8988T (cell line): ENCODE measurements around the gene CREG2.
"Not testable (repeated sequence)": the region's sequence is repeated elsewhere in the genome, so short reads cannot be mapped to it uniquely, and the experiment has no call there.

ENCODE experiments used
- DNase-seq: peaks from one replicate; pipeline ENCODE4 v3.0.0; 2011

CREG2 gene

GRCh38 chr2:101341901-101342624 is 45.2 kb downstream of the CREG2 start:
- peak; percentile 53 for DNase-seq

GRCh38 chr2:101341421-101341820 is 45.9 kb downstream of the CREG2 start:
- no peak for DNase-seq

- no peak for DNase-seq
Observed at GRCh38 chr2:101340141-101340551, 47.2 kb downstream of the CREG2 start.

DNA sequence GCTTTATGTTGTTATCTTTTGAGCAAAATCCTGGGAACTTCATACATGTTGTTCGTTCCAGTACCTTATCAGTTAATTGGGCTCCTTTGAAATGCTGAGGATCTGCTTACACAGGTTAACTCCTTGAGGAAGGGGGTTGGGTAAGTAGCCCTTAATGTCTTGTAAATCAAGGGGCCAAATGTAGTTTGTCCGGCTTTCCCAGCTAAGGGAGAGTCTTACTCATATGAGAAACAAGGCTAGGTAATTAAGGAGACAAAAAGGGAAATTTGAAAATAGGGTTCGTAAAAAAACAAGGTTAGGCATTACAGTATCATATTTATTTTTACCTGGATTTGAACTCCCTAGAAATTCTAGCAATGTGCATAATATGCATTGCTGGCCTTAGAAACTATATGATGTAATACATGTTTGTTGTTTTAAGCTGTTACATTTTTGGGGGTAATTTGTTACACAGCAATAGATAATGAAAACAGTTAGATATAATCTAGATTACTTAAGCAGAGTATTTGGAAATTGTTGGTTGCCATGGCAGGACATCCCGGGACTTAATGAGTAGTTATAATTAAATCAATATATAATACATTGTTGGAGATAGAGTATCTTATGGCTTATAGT is 47.9 kb downstream of the CREG2 start:
- DNase-seq: no peak

- DNase-seq: no peak
Observed at GRCh38 chr2:101337877-101338276, 49.4 kb downstream of the CREG2 start.

GRCh38 chr2:101332885-101333766 is 54.2 kb downstream of the CREG2 start:
- no peak for DNase-seq

DNA sequence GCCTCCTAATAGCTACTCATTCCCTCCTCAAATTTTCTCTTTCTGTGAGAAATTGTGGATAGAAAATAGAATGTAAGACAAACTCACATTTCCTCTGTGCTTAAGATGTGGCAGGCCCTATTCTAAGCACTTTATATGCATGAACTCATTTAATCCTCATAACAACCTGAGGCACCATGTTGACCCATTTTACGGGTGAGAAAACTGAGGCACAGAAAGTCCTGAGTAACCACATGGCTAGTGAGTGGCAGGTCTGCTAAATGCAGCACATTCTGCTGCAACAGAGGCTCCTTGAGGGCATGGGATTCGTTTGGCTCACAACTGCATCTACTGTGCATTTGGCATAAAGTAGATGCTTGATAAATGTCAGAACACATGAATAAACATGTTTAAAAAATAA is 56.1 kb downstream of the CREG2 start:
- no peak for DNase-seq

GRCh38 chr2:101330253-101330933 is 56.9 kb downstream of the CREG2 start:
- no peak for DNase-seq

DNA sequence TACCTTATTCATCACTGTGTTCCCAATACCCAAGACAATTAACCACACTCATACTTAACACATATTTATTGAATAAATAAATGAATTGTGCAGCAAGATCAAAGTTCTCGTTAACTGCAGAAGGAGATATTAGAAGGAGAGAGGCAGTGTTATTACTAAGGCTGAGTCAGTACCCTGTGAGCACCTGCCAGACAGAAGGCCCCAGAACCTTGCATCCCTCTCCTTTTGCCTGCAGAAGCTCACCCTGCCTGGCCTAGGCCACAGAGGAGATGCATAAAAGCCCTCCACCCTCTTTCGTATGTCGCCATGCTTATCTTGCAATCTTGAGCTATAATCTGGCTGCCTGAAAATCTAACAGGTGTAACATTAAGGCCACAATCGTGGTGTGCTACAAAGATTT is 58.3 kb downstream of the CREG2 start:
- no peak for DNase-seq

DNA sequence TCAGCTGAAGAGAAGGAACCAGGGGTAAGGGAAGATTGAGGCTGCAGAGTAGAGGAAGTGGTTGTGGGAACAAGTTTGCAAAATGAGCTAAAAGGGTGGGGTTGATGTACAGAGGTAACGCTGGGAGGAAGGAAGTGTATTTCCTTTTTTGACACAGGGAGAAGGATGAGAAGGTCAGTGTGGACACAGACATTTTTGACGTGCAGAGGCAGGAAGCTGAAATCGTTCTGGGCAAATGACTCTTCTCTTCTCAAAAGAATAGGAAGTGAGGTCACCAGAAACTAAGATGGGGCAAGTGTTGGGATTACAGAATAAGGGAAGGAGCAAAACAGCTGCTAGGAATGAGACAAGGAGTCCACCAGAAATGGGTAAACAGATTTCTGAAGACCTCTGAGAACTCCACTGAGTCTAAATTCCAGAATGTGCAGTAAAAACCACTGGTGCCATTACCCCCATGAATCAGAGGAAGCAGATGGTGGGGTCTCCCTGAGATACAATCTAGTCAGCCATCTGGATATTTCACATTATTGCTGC is 58.8 kb downstream of the CREG2 start:
- DNase-seq: no peak

- no peak for DNase-seq
Observed at GRCh38 chr2:101327863-101328394, 59.4 kb downstream of the CREG2 start.

DNA sequence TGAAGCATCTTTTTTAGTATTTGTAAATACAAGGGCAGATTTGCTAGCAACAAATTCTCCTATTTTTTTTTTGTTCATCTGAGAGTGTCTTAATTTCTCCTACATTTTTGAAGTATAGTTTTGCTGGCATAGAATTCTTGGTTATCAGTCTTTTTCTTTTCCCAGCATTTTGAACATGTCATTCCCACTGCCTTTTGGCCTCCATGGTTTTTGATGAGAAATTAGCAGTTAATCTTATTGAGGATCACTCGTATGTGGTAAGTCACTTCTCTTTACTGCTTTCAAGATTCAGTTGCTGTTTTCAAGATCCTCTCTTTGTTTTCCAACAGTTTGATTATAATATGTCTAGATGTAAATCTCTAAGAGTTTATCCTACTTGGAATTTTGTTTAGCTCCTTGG is 61.9 kb downstream of the CREG2 start:
- no peak for DNase-seq

DNA sequence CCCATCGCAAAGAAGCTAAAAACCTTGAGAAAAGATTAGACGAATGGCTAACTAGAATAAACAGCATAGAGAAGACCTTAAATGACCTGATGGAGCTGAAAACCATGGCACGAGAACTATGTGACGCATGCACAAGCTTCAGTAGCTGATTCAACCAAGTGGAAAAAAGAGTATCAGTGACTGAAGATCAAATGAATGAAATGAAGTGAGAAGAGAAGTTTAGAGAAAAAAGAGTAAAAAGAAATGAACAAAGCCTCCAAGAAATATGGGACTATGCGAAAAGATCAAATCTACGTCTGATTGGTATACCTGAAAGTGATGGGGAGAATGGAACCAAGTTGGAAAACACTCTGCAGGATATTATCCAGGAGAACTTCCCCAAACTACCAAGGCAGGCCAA is 70.7 kb downstream of the CREG2 start:
- DNase-seq: not testable (repeated sequence)

DNA sequence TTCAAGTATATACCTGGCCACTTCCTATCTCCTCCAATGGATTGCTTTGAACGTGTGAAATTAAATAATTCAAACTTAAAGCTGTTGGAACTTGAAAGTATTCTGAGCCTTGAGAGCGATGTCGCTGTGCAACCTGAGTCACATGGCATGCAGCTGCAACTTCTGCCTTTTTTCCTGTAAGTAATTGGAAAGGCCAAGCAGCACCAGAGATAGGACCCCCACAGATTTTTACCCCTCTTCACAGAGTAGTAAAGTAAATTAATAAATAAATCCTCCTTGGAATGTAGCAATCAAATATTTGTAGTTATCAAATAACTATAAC is 75.6 kb downstream of the CREG2 start:
- no peak for DNase-seq

GRCh38 chr2:101310834-101311695 is 76.2 kb downstream of the CREG2 start:
- DNase-seq: no peak

DNA sequence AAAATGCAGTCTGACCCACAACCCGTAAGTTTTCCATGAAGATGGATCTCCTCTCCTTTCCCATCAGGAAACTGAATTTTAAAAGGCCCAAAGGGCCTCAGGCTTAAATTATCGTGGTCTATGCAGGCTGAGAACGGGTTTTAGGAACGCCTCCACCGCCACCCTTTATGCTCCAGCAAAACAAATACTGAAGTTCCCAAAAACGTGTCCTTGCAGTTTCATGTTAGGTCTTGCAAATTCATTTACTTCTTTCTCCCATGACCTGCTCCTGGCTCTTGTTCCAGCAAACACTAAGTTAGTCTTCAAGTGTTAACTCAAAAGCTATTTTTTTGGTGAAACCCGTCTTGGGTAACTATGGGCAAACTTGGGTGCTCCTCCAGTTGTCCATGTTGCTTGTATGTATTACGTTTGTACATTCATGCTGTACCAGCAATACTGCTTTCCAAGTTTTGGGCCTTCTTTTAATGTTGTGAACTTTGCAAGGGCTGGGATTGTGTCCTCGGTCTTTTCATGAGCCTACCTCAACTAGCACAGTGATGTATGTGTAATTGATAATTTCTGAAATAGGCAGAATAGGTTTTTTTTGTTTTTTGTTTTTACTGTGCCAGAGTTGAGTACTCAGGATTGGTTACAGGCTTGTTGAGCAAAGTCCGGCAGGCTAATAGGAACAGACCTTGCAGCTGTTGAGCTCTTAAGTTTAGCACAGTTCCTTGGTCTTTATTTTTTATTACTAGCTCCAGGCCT is 77.0 kb downstream of the CREG2 start:
- no peak for DNase-seq

GRCh38 chr2:101308432-101309210 is 78.7 kb downstream of the CREG2 start, which contains the start of gene RNF149:
Gene RNF149, minus strand, starts transcription at chr2:101308701. Its CDS starts 113 bp downstream, at chr2:101308588.
- DNase-seq: peak; percentile 98

DNA sequence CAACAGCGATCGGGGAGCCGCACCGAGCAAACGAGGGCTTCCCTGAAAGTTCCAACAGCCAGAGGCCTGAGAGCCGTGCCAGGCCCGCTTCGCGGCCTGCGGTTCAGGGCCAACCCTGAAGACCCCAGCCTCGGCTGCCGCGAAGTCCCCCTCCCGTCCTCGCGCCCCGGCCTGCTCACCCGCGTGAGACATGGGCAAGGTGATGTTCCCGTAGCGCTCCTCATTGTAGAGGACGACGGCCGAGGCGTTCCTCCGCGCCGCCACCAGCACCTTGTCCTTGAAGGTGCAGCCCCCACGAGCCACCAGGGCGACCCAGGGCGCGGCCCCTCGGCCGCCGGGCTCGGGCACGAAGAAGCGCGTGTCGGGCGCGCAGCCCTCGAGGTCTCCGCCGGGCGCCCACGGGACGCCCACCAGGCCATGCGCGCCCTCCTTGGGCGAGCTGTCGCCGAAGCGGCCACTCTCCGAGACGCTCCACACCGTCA is 79.3 kb downstream of the CREG2 start:
- peak; percentile 32 for DNase-seq

DNA sequence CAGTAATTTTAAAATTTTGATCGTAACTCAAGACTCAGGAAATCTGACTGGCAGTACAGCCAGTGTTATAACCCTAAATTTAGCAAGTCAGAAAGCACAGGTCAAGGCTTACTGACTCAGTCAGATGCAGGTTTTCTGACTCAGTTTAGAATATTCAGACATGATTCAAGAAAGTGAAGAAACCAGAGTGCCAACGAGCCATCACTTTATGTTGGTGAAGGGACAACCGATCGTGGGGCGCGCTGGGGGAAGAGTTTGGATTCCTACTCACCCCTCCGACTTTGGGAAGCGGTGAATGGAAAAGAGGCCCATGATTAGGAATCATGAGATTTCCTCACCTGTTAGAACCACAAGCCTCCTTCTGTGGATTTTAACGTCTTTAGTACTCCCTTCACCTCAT is 79.8 kb downstream of the CREG2 start:
- no peak for DNase-seq

DNA sequence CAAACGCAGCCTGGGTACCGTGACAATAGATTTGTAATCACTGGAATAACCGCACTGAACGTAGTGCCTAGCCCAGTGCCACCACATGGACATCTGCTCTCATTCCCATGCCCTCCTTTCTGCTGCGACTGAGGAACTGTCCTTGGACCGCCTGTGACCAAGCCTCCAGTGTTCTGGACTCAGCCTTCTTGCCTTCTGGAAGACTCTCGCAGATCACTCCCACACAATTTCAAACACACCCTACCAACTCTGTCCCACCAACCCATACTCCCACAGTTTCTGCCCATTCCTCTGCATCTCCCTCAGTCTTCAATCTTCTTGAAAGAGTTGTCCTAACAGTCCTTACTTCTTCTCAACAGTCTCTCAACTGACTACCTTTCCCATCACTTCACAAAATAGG is 80.9 kb downstream of the CREG2 start:
- no peak for DNase-seq
